Natural killer cell (primary cell): ENCODE results near the gene SDC1. TPM values are rescaled to one million over a fixed set of nuclear protein-coding genes. Genes with fewer than 3 reads are reported as not detected.

Experiments used
- ATAC-seq, 3 donors: fragments of 150-1000 bp in 2 of 3; fragments of 200-7000 bp in 1 of 3; cut with Tn5 transposase; 1 replicate in 1 of 3; 2 replicates in 2 of 3; pipeline ENCODE4 v1.10.0; 2021; ENCODE audit warnings: mild to moderate bottlenecking in 2 of 3, moderate library complexity in 2 of 3
- DNase-seq, 2 donors: peaks; one replicate each; pipeline versions ENCODE4 v3.0.0 to v3.0.0-alpha.2; 2013 to 2021; ENCODE audit warnings: mixed read lengths in 1 of 2
- H3K27ac ChIP-seq: one replicate; pipeline ENCODE4 v1.5.1; 2013; ENCODE audit warnings: mild to moderate bottlenecking, low read length
- H3K27me3 ChIP-seq: one replicate; pipeline ENCODE4 v1.6.1; 2013; ENCODE audit warnings: low read length; ENCODE audit not compliant: control insufficient read depth, insufficient read depth
- H3K36me3 ChIP-seq: one replicate; pipeline ENCODE4 v1.6.1; 2013; ENCODE audit warnings: low read length; ENCODE audit not compliant: control insufficient read depth, insufficient read depth
- H3K4me1 ChIP-seq: one replicate; pipeline ENCODE4 v1.6.1; 2013; ENCODE audit warnings: low read length; ENCODE audit not compliant: control insufficient read depth, insufficient read depth
- H3K4me3 ChIP-seq: one replicate; pipeline ENCODE4 v1.5.1; 2013; ENCODE audit warnings: low read length
- H3K9me3 ChIP-seq: one replicate; pipeline ENCODE4 v1.6.1; 2013; ENCODE audit warnings: low read length; ENCODE audit not compliant: control insufficient read depth, insufficient read depth
- H3K27ac Mint-ChIP-seq, 2 donors: one replicate each; pipeline ENCODE4 v1.8.0; 2022; ENCODE audit warnings: mild to moderate bottlenecking in 2 of 2, mixed read lengths in 2 of 2, moderate library complexity in 1 of 2
- H3K27me3 Mint-ChIP-seq, 2 donors: one replicate each; pipeline ENCODE4 v1.8.0; 2022; ENCODE audit warnings: low read depth in 2 of 2, mixed read lengths in 2 of 2
- H3K36me3 Mint-ChIP-seq: one replicate; pipeline ENCODE4 v1.8.0; 2022; ENCODE audit warnings: mixed read lengths
- H3K4me1 Mint-ChIP-seq, 2 donors: one replicate each; pipeline ENCODE4 v1.8.0; 2022; ENCODE audit warnings: mixed read lengths in 2 of 2
- H3K4me3 Mint-ChIP-seq: one replicate; pipeline ENCODE4 v1.8.0; 2022; ENCODE audit warnings: mild to moderate bottlenecking, moderate library complexity, mixed read lengths
- H3K9me3 Mint-ChIP-seq, 2 donors: one replicate each; pipeline ENCODE4 v1.8.0; 2022; ENCODE audit warnings: mixed read lengths in 2 of 2
- CTCF ChIP-seq: fragments of 200-600 bp; IDR thresholded peaks from one replicate; pipeline ENCODE4 v1.8.0; 2022; ENCODE audit warnings: antibody characterized with exemption
- WGBS: methylation state at CpG from one replicate; pipeline ENCODE4 v1.1.7; 2013; ENCODE audit warnings: missing lambda C conversion rate; ENCODE audit not compliant: insufficient coverage; 5-methylcytosine and 5-hydroxymethylcytosine counted together
- intact Hi-C: fragments of 100-400 bp; cut with micrococcal nuclease; formaldehyde crosslinking; loops from one replicate; pipeline ENCODE4 v1.14.2; 2022
- total RNA-seq, 4 donors: library from RNA; stranded (reverse); fragments of 120-200 nt in 1 of 4; gene quantifications; one replicate each; pipeline versions ENCODE4 v1.2.3 to v1.2.4, GENCODE V29; 2013 to 2022

Gene SDC1
- total RNA-seq, 3 donors from 2014 or later (not counting 1 experiment from before 2014, with no cell fraction given): 0.63 TPM; not detected in 2

- WGBS: 79% methylated on average over 8 of the region's 8 CpGs
- H3K36me3 Mint-ChIP-seq: no peaks in the 10 kb centered on the region
- H3K4me3 Mint-ChIP-seq: no peak overlapping the region
- TF ChIP-seq CTCF: no peak
- no peaks in the 10 kb centered on the region for H3K4me1 Mint-ChIP-seq
- H3K4me3 ChIP-seq: no peak overlapping the region
- no peaks in the 10 kb centered on the region for H3K36me3 ChIP-seq
- DNase-seq: no peak
- peaks cover 9% of the 10 kb centered on the region for H3K27me3 ChIP-seq
- no peak overlapping the region for H3K27ac ChIP-seq
- H3K27me3 Mint-ChIP-seq: peaks cover 28 to 30% of the 10 kb centered on the region in 2 donors
- H3K27ac Mint-ChIP-seq: no peak overlapping the region
- no peaks in the 10 kb centered on the region for H3K9me3 ChIP-seq
- ATAC-seq: no peak
- H3K4me1 ChIP-seq: peaks cover 6% of the 10 kb centered on the region
- H3K9me3 Mint-ChIP-seq: no peaks in the 10 kb centered on the region
- intact Hi-C loops: no loop called here
Observed at GRCh38 chr2:20229322-20230113, 4.6 kb upstream of the SDC1 start.

GRCh38 chr2:20227894-20228505, 3.1 kb upstream of the SDC1 start:
- intact Hi-C loops: no loop called here

GRCh38 chr2:20226152-20226545, 1.2 kb upstream of the SDC1 start:
- 93% methylated on average over 14 of the region's 14 CpGs for WGBS
- no peaks in the 10 kb centered on the region for H3K9me3 Mint-ChIP-seq
- Histone ChIP-seq H3K4me3 (no peak overlapping the region), H3K27ac (no peak overlapping the region), H3K36me3 (no peaks in the 10 kb centered on the region), H3K9me3 (no peaks in the 10 kb centered on the region), H3K27me3 (peaks cover 15% of the 10 kb centered on the region), H3K4me1 (peaks cover 15% of the 10 kb centered on the region)
- TF ChIP-seq CTCF: no peak
- intact Hi-C loops: no loop called here
- peaks cover 40 to 45% of the 10 kb centered on the region in 2 donors for H3K27me3 Mint-ChIP-seq
- peak overlapping the region; percentile 28 for H3K4me3 Mint-ChIP-seq
- no peak overlapping the region for H3K27ac Mint-ChIP-seq
- H3K36me3 Mint-ChIP-seq: no peaks in the 10 kb centered on the region
- no peaks in the 10 kb centered on the region for H3K4me1 Mint-ChIP-seq
- DNase-seq: no peak
- ATAC-seq: no peak

More at GRCh38 chr2:20227894-20228505, 3.1 kb upstream of the SDC1 start:
- no peaks in the 10 kb centered on the region for H3K4me1 Mint-ChIP-seq
- Histone ChIP-seq H3K9me3 (no peaks in the 10 kb centered on the region), H3K4me1 (peaks cover 15% of the 10 kb centered on the region), H3K27me3 (peaks cover 14% of the 10 kb centered on the region), H3K4me3 (no peak overlapping the region), H3K27ac (no peak overlapping the region), H3K36me3 (no peaks in the 10 kb centered on the region)
- H3K27ac Mint-ChIP-seq: no peak overlapping the region
- DNase-seq (no peak), ATAC-seq (no peak)
- TF ChIP-seq CTCF: no peak
- no peaks in the 10 kb centered on the region for H3K36me3 Mint-ChIP-seq
- peaks cover 28% of the 10 kb centered on the region in 2 donors for H3K27me3 Mint-ChIP-seq
- WGBS: 88% methylated on average over 9 of the region's 10 CpGs
- H3K4me3 Mint-ChIP-seq: no peak overlapping the region
- H3K9me3 Mint-ChIP-seq: no peaks in the 10 kb centered on the region
